CD4-positive, alpha-beta memory T cell (primary cell): Measurements from ENCODE around the gene ECT2. TPM values are rescaled to one million over a fixed set of nuclear protein-coding genes. Genes with fewer than 3 reads are reported as not detected.
"Not testable (repeated sequence)": the region's sequence is repeated elsewhere in the genome, so short reads cannot be mapped to it uniquely, and the experiment has no call there.

Source experiments
- CTCF ChIA-PET: fragments of 350-600 bp; sonication (Branson Sonifier 250); formaldehyde crosslinking; loops from one replicate; lab custom pipeline; 2021; ENCODE audit warnings: inconsistent platforms; ENCODE audit not compliant: partially characterized antibody; lab: Charles Lee
- POLR2A ChIA-PET: fragments of 350-600 bp; sonication (Branson Sonifier 250); formaldehyde crosslinking; loops from one replicate; lab custom pipeline; 2021; ENCODE audit not compliant: partially characterized antibody; lab: Charles Lee
- DNase-seq, 5 donors: peaks; one replicate each; pipeline versions ENCODE4 v3.0.0 to v3.0.0-alpha.2; 2020 to 2022; ENCODE audit warnings: mixed read lengths in 1 of 5
- H3K27ac ChIP-seq: one replicate; pipeline ENCODE4 v1.7.0; 2013; ENCODE audit warnings: low read depth, low read length
- H3K27me3 ChIP-seq: 2 replicates; pipeline ENCODE4 v1.7.0; 2013; ENCODE audit warnings: mild to moderate bottlenecking, low read length, moderate library complexity; ENCODE audit not compliant: insufficient read depth
- H3K36me3 ChIP-seq: 2 replicates; pipeline ENCODE4 v1.7.0; 2013; ENCODE audit warnings: mild to moderate bottlenecking, low read length, moderate library complexity; ENCODE audit not compliant: insufficient read depth
- H3K4me1 ChIP-seq: 2 replicates; pipeline ENCODE4 v1.7.0; 2013; ENCODE audit warnings: mild to moderate bottlenecking, low read length, moderate library complexity; ENCODE audit not compliant: insufficient read depth
- H3K4me3 ChIP-seq, 2 donors: one replicate each; pipeline ENCODE4 v1.7.0; 2013; ENCODE audit warnings: low read length in 2 of 2, mild to moderate bottlenecking in 1 of 2
- H3K9me3 ChIP-seq, 2 donors: one replicate each; pipeline ENCODE4 v1.7.0; 2013; ENCODE audit warnings: low read length in 2 of 2, control low read depth in 1 of 2; ENCODE audit not compliant: control insufficient read depth in 1 of 2
- H3K27ac Mint-ChIP-seq, 7 donors: one replicate each; pipeline ENCODE4 v1.8.0; 2020 to 2021; ENCODE audit warnings: mixed read lengths in 7 of 7, mild to moderate bottlenecking in 6 of 7, inconsistent platforms in 3 of 7, moderate library complexity in 3 of 7
- H3K27me3 Mint-ChIP-seq, 2 donors: one replicate each; pipeline ENCODE4 v1.8.0; 2020 to 2021; ENCODE audit warnings: mixed read lengths in 2 of 2
- H3K36me3 Mint-ChIP-seq, 2 donors: one replicate each; pipeline ENCODE4 v1.8.0; 2020 to 2021; ENCODE audit warnings: mixed read lengths in 2 of 2, inconsistent platforms in 1 of 2, mild to moderate bottlenecking in 1 of 2
- H3K4me1 Mint-ChIP-seq, 4 donors: one replicate each; pipeline ENCODE4 v1.8.0; 2020 to 2021; ENCODE audit warnings: mixed read lengths in 4 of 4, mild to moderate bottlenecking in 1 of 4
- H3K4me3 Mint-ChIP-seq, 8 donors: one replicate each; pipeline ENCODE4 v1.8.0; 2020 to 2021; ENCODE audit warnings: mixed read lengths in 8 of 8, mild to moderate bottlenecking in 7 of 8, moderate library complexity in 6 of 8, inconsistent platforms in 3 of 8
- H3K9me3 Mint-ChIP-seq, 8 donors: one replicate each; pipeline ENCODE4 v1.8.0; 2020 to 2021; ENCODE audit warnings: mixed read lengths in 8 of 8, mild to moderate bottlenecking in 5 of 8, inconsistent platforms in 3 of 8, moderate library complexity in 1 of 8
- intact Hi-C: fragments of 100-400 bp; cut with micrococcal nuclease; formaldehyde crosslinking; loops from one replicate; pipeline ENCODE4 v1.15.1; 2023
- polyA plus RNA-seq, 2 donors: library from polyadenylated mRNA; unstranded; fragments of 300-500 nt; fragmentation: Illumina TruSeq; gene quantifications; one replicate each; pipeline ENCODE4 v1.2.3, GENCODE V29; 2021
- total RNA-seq, 2 experiments: library from RNA; stranded (reverse); gene quantifications; one replicate each; pipeline ENCODE4 v1.2.3, GENCODE V29; 2021

ECT2 gene
- total and polyA plus RNA-seq, 4 experiments from 2014 or later: 1.2 to 2.9 (median 2.4) TPM

- H3K27me3 ChIP-seq: no peaks in the 10 kb centered on the region
- H3K9me3 ChIP-seq: no peaks in the 10 kb centered on the region
- no peaks in the 10 kb centered on the region for H3K27me3 Mint-ChIP-seq
- H3K27ac ChIP-seq: no peak overlapping the region
- no peaks in the 10 kb centered on the region for H3K36me3 ChIP-seq
- intact Hi-C loops: loop anchor here (5.0 kb wide), 1 partner anchor 1846 kb away; the partner anchor contains the start of gene EIF5A2
- peaks cover 5% of the 10 kb centered on the region in 2 donors for H3K36me3 Mint-ChIP-seq
- POLR2A ChIA-PET: no interaction called here
- H3K4me1 Mint-ChIP-seq: peaks cover 19 to 38% (median 27%) of the 10 kb centered on the region in 4 donors
- peaks cover 28% of the 10 kb centered on the region for H3K4me1 ChIP-seq
- DNase-seq: no peak
- CTCF ChIA-PET: no interaction called here
- peak overlapping the region in 3 of 7 donors; percentile 19 to 77 (median 72) for H3K27ac Mint-ChIP-seq
- peak overlapping the region in 1 of 8 donors; percentile 21 for H3K4me3 Mint-ChIP-seq
- H3K9me3 Mint-ChIP-seq: peaks cover 0 to 2% (median 0%) of the 10 kb centered on the region in 8 donors
- H3K4me3 ChIP-seq: no peak overlapping the region
These were observed 2.6 kb downstream of the ECT2 start for GRCh38 chr3:172753125-172753524.

DNA sequence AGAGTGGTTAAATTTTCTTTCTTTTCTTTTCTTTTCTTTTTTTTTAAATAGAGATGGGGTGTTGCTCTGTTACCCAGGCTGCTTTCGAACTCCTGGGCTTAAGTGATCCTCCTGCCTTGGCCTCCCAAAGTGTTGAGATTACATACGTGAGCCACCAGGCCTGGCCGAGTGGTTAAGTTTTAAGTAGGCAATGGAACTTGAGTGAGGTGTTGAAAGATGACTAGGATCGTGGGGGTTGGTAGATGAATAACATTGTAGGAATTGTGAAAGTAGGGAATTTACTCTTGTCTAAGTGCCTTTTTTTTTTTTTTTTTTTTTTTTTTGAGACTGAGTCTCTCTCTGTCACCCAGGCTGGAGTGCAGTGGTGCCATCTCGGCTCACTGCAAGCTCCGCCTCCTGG lies 9.9 kb downstream of the ECT2 start:
- H3K27ac Mint-ChIP-seq, CTCF ChIA-PET, H3K27me3 Mint-ChIP-seq, H3K36me3 ChIP-seq, POLR2A ChIA-PET, H3K9me3 Mint-ChIP-seq, H3K4me3 ChIP-seq, H3K4me1 ChIP-seq, intact Hi-C loops, H3K27me3 ChIP-seq, DNase-seq, H3K4me1 Mint-ChIP-seq, H3K27ac ChIP-seq, H3K9me3 ChIP-seq, H3K4me3 Mint-ChIP-seq: not testable (repeated sequence)
- peaks cover 17 to 28% of the 10 kb centered on the region in 2 donors for H3K36me3 Mint-ChIP-seq

- H3K4me1 Mint-ChIP-seq: peaks cover 0 to 2% (median under 1%) of the 10 kb centered on the region in 4 donors
- H3K27me3 ChIP-seq: no peaks in the 10 kb centered on the region
- H3K9me3 ChIP-seq: no peaks in the 10 kb centered on the region
- intact Hi-C loops: no loop called here
- H3K9me3 Mint-ChIP-seq: no peaks in the 10 kb centered on the region
- ChIA-PET CTCF (no interaction called here), POLR2A (no interaction called here)
- no peak for DNase-seq
- no peaks in the 10 kb centered on the region for H3K4me1 ChIP-seq
- H3K4me3 Mint-ChIP-seq: no peak overlapping the region
- no peak overlapping the region for H3K27ac Mint-ChIP-seq
- no peak overlapping the region for H3K27ac ChIP-seq
- no peak overlapping the region for H3K4me3 ChIP-seq
- no peaks in the 10 kb centered on the region for H3K27me3 Mint-ChIP-seq
- H3K36me3 ChIP-seq: peaks cover 5% of the 10 kb centered on the region
- peaks cover 20 to 36% of the 10 kb centered on the region in 2 donors for H3K36me3 Mint-ChIP-seq
These were observed 15.7 kb downstream of the ECT2 start for GRCh38 chr3:172766241-172766640.

- peaks cover 0 to 6% (median 3%) of the 10 kb centered on the region in 4 donors for H3K4me1 Mint-ChIP-seq
- Histone ChIP-seq H3K9me3 (no peaks in the 10 kb centered on the region), H3K4me3 (no peak overlapping the region), H3K4me1 (no peaks in the 10 kb centered on the region), H3K36me3 (peaks cover 5% of the 10 kb centered on the region), H3K27ac (no peak overlapping the region), H3K27me3 (no peaks in the 10 kb centered on the region)
- H3K9me3 Mint-ChIP-seq: no peaks in the 10 kb centered on the region
- peaks cover 20 to 41% of the 10 kb centered on the region in 2 donors for H3K36me3 Mint-ChIP-seq
- no peaks in the 10 kb centered on the region for H3K27me3 Mint-ChIP-seq
- ChIA-PET POLR2A (no interaction called here), CTCF (no interaction called here)
- DNase-seq: no peak
- H3K27ac Mint-ChIP-seq: no peak overlapping the region
- intact Hi-C loops: no loop called here
- H3K4me3 Mint-ChIP-seq: no peak overlapping the region
These were observed 16.3 kb downstream of the ECT2 start for GRCh38 chr3:172766718-172767405.

GRCh38 chr3:172770382-172770781 lies 19.9 kb downstream of the ECT2 start:
- Histone ChIP-seq H3K9me3 (no peaks in the 10 kb centered on the region), H3K27me3 (no peaks in the 10 kb centered on the region), H3K27ac (no peak overlapping the region), H3K4me3 (no peak overlapping the region), H3K4me1 (no peaks in the 10 kb centered on the region), H3K36me3 (no peaks in the 10 kb centered on the region)
- ChIA-PET POLR2A (no interaction called here), CTCF (interaction anchor here (0.9 kb wide), 1 partner anchor 97 kb away, joined by 3 read pairs; no protein-coding TSS in a partner anchor)
- H3K36me3 Mint-ChIP-seq: peaks cover 6 to 34% of the 10 kb centered on the region in 2 donors
- H3K27ac Mint-ChIP-seq: no peak overlapping the region
- no peaks in the 10 kb centered on the region for H3K9me3 Mint-ChIP-seq
- H3K4me1 Mint-ChIP-seq: peaks cover 0 to 6% (median 3%) of the 10 kb centered on the region in 4 donors
- no peaks in the 10 kb centered on the region for H3K27me3 Mint-ChIP-seq
- DNase-seq: no peak
- H3K4me3 Mint-ChIP-seq: no peak overlapping the region
- intact Hi-C loops: no loop called here

- H3K4me1 Mint-ChIP-seq: peaks cover 0 to 6% (median 3%) of the 10 kb centered on the region in 4 donors
- H3K9me3 Mint-ChIP-seq: no peaks in the 10 kb centered on the region
- ChIA-PET POLR2A (no interaction called here), CTCF (no interaction called here)
- no peaks in the 10 kb centered on the region for H3K4me1 ChIP-seq
- no peaks in the 10 kb centered on the region for H3K36me3 ChIP-seq
- H3K27me3 ChIP-seq: no peaks in the 10 kb centered on the region
- no peak overlapping the region for H3K4me3 Mint-ChIP-seq
- peak overlapping the region in 3 of 7 donors; percentile 2 to 20 (median 10) for H3K27ac Mint-ChIP-seq
- H3K27me3 Mint-ChIP-seq: no peaks in the 10 kb centered on the region
- no peak for DNase-seq
- no peak overlapping the region for H3K27ac ChIP-seq
- intact Hi-C loops: no loop called here
- peaks cover 10 to 33% of the 10 kb centered on the region in 2 donors for H3K36me3 Mint-ChIP-seq
- H3K4me3 ChIP-seq: no peak overlapping the region
- no peaks in the 10 kb centered on the region for H3K9me3 ChIP-seq
These were observed 21.1 kb downstream of the ECT2 start for GRCh38 chr3:172771672-172772071.

DNA sequence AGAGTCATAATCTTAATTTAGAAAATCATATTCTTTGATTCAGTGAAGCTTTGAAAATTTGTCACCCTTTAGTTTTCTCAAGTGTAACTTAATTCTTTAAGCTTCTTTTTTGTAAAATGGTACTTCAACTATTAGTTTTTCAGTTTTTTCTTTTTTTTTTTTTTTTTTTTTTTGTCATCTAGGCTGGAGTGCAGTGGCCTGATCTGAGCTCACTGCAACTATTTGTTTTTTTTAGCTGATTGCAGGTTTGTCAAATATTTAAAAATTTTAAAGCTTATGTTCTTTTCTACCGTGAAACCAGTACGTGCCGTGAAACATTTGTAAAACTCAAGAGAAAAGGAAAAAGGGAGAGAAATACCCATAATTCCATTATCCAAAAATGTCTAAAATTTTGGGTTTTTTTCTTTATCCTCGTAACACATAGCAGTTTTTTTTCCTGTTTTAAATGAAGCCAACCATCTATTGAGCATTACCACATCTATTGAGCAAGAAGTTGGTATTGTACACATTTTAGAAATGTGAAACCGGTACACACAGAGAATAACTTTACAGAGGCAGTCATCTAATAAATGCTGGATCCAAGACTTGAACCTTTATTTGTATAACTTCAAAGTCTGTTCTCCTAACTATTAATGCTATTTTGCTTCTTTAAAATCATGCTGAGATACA lies 25.7 kb downstream of the ECT2 start:
- no peak for DNase-seq
- H3K9me3 Mint-ChIP-seq: no peaks in the 10 kb centered on the region
- ChIA-PET CTCF (no interaction called here), POLR2A (no interaction called here)
- H3K4me3 Mint-ChIP-seq: no peak overlapping the region
- H3K27me3 Mint-ChIP-seq: no peaks in the 10 kb centered on the region
- no peaks in the 10 kb centered on the region for H3K36me3 ChIP-seq
- H3K36me3 Mint-ChIP-seq: peaks cover 7 to 23% of the 10 kb centered on the region in 2 donors
- no peak overlapping the region for H3K27ac ChIP-seq
- no peaks in the 10 kb centered on the region for H3K27me3 ChIP-seq
- no peak overlapping the region for H3K4me3 ChIP-seq
- peaks cover 0 to 5% (median 3%) of the 10 kb centered on the region in 4 donors for H3K4me1 Mint-ChIP-seq
- H3K9me3 ChIP-seq: no peaks in the 10 kb centered on the region
- intact Hi-C loops: no loop called here
- no peak overlapping the region for H3K27ac Mint-ChIP-seq
- no peaks in the 10 kb centered on the region for H3K4me1 ChIP-seq
